Measurements from ENCODE around the gene KSR1. TPM values are rescaled to one million over a fixed set of nuclear protein-coding genes. Genes with fewer than 3 reads are reported as not detected.

Gene KSR1
- total and polyA plus RNA-seq, 9 of the 15 experiments (the other 6 are each of a cell fraction or from before 2014, with no cell fraction given) = 1.4 to 51.7 (median 18.4) TPM

DNA sequence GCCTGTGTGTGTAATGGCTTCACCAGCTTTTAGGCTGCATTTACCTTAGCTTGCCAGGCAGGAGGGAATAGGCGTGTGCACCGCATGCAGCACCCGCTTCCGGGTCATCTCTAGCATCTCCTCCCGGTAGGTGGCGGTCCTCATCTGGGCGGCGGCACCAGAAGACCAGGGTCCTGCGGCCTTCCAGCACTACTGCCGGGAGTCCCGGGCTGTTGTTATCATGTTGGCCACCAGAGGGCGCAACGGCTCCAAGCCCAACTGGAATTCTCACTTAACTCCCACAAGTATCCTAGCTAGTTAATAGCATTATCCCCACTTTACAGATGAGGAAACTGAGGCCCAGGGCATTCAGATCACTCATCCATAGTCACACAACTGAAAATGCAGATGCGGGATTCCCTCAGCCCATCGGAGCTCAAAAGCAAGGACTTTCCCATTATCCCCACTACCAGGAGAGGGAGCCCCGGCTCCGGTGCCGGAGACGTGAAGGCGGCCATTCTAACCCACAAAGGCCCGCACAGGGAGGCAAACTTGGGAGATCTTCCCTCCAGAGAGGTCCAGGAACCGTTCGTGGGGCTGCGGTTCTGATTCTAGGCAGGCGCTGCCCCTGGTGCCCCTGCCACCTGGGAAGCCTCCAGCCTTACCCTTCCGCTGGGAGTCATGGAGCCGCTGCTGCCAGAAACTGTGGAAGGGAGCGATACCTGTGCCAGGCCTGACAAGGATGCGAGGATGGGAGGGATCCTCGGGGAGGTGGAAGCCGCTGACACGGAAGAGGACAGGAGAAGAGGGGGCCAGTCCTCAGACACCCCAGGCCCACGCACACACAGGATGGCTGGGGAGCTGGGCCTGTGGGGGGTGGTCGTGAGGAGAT lies 198.6 kb downstream of the KSR1 start (continued):
- TF ChIP-seq ZMIZ1 (IDR thresholded peaks at IDR 0.05; ENCODE audit: low read depth in 2 of 2, low read length in 2 of 2) (no peak), ZNF165 (CRISPR knock-in tag; IDR thresholded peaks at IDR 0.05; ENCODE audit: borderline replicate concordance) (no peak), YBX1 (IDR thresholded peaks at IDR 0.05) (no peak), MCM5 (IDR thresholded peaks at IDR 0.05; ENCODE audit: low read depth) (no peak), PYGO2 (tag; IDR thresholded peaks at IDR 0.05) (no peak), DEAF1 (CRISPR knock-in tag; IDR thresholded peaks at IDR 0.05) (peak; percentile 54), ETS2 (tag; IDR thresholded peaks at IDR 0.05; ENCODE audit: borderline replicate concordance, poor library complexity, severe bottlenecking) (no peak), TCF3 (CRISPR knock-in tag; IDR thresholded peaks at IDR 0.05) (no peak), CTBP1 (IDR thresholded peaks at IDR 0.05; ENCODE audit: borderline replicate concordance) (peak; percentile 83), MIER1 (IDR thresholded peaks at IDR 0.05; ENCODE audit: low read depth) (peak; percentile 60; the same call in 1 of the 2 replicates)
- TF ChIP-seq, protein P1, sequence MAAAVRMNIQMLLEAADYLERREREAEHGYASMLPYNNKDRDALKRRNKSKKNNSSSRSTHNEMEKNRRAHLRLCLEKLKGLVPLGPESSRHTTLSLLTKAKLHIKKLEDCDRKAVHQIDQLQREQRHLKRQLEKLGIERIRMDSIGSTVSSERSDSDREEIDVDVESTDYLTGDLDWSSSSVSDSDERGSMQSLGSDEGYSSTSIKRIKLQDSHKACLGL (CRISPR knock-in tag; IDR thresholded peaks at IDR 0.05; ENCODE audit: borderline replicate concordance, poor library complexity, severe bottlenecking) = no peak
- TF ChIP-seq, protein P2, sequence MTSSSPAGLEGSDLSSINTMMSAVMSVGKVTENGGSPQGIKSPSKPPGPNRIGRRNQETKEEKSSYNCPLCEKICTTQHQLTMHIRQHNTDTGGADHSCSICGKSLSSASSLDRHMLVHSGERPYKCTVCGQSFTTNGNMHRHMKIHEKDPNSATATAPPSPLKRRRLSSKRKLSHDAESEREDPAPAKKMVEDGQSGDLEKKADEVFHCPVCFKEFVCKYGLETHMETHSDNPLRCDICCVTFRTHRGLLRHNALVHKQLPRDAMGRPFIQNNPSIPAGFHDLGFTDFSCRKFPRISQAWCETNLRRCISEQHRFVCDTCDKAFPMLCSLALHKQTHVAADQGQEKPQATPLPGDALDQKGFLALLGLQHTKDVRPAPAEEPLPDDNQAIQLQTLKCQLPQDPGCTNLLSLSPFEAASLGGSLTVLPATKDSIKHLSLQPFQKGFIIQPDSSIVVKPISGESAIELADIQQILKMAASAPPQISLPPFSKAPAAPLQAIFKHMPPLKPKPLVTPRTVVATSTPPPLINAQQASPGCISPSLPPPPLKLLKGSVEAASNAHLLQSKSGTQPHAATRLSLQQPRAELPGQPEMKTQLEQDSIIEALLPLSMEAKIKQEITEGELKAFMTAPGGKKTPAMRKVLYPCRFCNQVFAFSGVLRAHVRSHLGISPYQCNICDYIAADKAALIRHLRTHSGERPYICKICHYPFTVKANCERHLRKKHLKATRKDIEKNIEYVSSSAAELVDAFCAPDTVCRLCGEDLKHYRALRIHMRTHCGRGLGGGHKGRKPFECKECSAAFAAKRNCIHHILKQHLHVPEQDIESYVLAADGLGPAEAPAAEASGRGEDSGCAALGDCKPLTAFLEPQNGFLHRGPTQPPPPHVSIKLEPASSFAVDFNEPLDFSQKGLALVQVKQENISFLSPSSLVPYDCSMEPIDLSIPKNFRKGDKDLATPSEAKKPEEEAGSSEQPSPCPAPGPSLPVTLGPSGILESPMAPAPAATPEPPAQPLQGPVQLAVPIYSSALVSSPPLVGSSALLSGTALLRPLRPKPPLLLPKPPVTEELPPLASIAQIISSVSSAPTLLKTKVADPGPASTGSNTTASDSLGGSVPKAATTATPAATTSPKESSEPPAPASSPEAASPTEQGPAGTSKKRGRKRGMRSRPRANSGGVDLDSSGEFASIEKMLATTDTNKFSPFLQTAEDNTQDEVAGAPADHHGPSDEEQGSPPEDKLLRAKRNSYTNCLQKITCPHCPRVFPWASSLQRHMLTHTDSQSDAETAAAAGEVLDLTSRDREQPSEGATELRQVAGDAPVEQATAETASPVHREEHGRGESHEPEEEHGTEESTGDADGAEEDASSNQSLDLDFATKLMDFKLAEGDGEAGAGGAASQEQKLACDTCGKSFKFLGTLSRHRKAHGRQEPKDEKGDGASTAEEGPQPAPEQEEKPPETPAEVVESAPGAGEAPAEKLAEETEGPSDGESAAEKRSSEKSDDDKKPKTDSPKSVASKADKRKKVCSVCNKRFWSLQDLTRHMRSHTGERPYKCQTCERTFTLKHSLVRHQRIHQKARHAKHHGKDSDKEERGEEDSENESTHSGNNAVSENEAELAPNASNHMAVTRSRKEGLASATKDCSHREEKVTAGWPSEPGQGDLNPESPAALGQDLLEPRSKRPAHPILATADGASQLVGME (CRISPR knock-in tag; IDR thresholded peaks at IDR 0.05) = 0 out of 2 replicates have a peak, but pooled peaks have one; percentile 71
